GM21737 (cell line): Measurements from ENCODE around the gene OTUD5.
"Not testable (repeated sequence)": the region's sequence is repeated elsewhere in the genome, so short reads cannot be mapped to it uniquely, and the experiment has no call there.

Source experiments
- ATAC-seq: cut with Tn5 transposase; IDR thresholded peaks from one replicate; pipeline ENCODE4 v1.9.1; 2021; ENCODE audit warnings: mild to moderate bottlenecking, moderate library complexity; ENCODE audit not compliant: unreplicated experiment

Gene OTUD5

GRCh38 chrX:48890934-48891401 lies 66.4 kb downstream of the OTUD5 start:
- ATAC-seq: peak; percentile 33

GRCh38 chrX:48890296-48890925 lies 67.0 kb downstream of the OTUD5 start:
- no peak for ATAC-seq

- not testable (repeated sequence) for ATAC-seq
These were observed 70.8 kb downstream of the OTUD5 start for GRCh38 chrX:48886586-48886985.

- ATAC-seq: no peak
These were observed 73.7 kb downstream of the OTUD5 start for GRCh38 chrX:48883729-48884128.

- ATAC-seq: not testable (repeated sequence)
These were observed 80.5 kb downstream of the OTUD5 start for GRCh38 chrX:48876944-48877343.
